GM18867 (cell line): ENCODE measurements around the gene ZNF319.
A peak's percentile ranks its signal among the peaks of the same experiment; 100 is the strongest.
"Not testable (repeated sequence)": the region's sequence is repeated elsewhere in the genome, so short reads cannot be mapped to it uniquely, and the experiment has no call there.

Experiments
- ATAC-seq: cut with Tn5 transposase; IDR thresholded peaks from one replicate; pipeline ENCODE4 v1.9.1; 2021; ENCODE audit warnings: mild to moderate bottlenecking, moderate library complexity; ENCODE audit not compliant: unreplicated experiment

Gene ZNF319

GRCh38 chr16:58022601-58023371 is 22.3 kb upstream of the ZNF319 start:
- no peak for ATAC-seq

DNA sequence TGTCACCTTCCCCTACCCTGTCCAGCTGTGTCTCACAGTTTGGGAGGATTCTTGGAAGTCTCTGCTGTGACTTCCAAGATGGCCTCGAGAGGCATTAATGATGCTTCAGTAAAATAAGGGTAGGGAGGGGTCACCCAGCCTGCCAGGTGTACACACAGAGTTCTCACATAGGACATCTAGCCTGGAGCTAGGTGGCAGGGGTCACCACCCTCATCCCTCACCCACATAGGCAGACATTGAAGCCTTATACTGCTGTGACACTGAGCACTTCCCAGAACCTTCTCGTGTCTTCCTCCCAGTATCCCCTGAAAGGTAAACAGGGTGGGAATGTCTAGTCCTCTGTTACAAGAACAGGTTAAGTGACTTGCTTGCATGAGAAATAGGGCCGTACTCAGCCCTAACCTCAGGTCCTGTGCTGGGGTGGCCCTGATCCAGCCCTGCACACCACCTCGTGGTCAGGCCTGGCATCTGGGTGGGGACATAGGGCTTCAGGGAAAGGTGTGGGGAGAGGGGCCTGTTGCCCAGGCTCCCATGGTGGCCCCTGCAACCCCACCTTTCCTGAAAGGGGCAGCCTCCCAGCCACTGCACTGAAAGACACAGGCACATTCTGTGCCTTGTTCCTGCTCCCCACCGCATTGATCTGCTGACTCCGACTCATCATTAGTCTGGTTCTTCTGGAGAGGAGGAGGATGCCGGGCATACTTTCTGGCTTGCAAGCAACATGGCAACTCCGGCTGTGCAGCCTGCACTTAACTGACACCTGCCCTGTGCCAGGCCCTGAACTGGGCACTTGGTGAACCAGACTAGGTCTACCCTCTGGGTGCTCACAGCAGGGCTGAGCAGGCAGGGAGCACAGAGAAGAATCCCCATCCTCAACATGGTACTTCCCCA is 21.4 kb upstream of the ZNF319 start:
- no peak for ATAC-seq

DNA sequence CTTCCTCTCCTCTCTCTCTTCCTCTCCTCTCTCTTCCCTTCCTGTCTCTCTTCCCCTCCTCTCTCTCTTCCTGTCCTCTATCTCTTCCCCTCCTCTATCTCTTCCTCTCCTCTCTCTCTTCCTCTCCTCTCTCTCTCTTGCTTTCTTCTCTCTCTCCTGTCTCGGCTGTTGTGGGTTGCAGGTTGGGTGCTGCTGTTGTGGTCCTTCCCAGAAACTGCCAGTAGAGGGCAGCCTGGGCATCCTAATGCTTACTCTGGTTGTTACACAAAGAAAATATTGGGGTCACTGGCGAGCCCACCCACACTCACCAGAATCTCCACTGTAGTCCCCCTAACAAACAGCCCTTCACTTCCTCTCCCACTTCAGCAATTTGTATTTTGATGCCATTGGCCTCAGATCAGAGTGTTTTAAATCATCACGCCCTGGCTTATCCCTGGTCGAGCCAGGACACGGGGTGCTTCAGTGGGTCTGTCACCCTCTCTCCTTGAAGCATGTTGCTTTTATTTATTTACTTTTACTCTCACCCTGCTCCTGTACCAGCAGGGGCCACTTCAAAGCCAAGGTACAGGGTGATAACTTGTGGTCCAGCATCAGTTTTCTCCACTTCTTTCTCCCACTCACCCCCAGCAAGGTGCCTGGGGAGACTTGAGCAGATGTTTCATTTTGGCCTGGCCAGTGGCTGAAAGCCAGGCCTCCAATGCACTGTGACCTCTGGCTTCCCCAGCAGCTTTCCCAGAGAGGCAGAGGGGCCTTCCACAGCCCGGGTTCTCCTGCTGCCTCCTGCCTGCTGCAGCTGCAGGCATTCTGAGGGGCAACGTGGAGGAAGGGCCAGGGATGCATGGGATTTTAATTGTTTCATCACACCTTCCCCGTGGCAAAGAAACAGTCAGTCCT is 20.4 kb upstream of the ZNF319 start:
- ATAC-seq: no peak

GRCh38 chr16:58019866-58020538 is 19.5 kb upstream of the ZNF319 start:
- no peak for ATAC-seq

- no peak for ATAC-seq
Measured at GRCh38 chr16:58018803-58019202, 18.3 kb upstream of the ZNF319 start.

- ATAC-seq: no peak
Measured at GRCh38 chr16:58016840-58017446, 16.5 kb upstream of the ZNF319 start.

DNA sequence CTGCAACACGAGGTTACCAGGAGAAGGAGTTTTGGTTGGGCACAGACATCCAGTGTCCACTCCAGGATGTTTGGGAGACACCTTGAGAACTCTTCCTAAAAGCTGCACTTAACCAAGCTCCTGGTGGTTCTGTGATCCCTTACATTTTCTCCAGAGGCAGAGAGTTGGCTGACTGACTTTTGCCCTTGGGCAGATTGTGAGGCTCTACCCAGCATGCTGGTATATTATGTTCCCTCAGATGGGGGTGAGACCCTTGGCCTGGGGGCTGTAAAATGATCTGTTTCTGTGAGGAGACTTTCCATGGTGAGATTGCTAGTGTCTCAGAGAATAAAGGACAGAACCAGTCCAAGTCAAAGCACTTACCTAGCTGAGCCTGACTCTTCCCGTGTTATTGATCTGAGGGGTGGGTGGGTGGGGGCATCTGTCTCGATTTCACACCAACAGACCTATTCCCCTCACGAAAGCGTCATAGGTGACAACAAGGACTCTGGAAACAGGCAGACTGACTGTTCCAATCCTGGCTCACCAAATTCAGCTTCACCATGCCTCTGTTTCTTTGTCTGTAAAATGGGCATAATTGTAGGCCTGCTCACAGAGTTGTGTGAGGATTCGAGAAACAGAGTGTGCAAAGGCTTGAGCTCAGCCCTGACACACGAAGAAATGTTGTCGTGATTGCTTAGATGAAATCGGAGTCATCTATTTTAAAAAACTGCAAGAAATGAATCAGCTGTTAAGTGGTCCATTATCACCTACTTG is 12.9 kb upstream of the ZNF319 start:
- no peak for ATAC-seq

DNA sequence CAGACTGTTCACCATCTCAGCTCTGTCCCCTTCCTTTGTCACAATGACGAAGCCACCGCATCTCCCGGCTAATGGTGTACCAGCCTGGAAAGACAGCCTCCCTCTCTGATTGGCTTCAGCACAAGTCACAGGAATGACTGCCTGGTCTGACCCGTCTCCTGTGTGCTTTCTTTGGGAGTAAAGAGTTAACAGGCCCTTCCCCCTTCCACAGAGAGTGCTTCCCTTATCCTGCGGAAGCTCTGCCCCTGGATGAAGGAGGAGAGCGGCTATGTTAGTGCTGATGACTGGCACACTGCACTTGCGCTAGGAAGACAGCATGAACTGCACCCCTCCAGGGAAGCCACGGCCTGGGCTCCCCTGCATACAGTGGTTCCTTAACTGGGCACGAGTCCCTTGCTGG is 12.0 kb upstream of the ZNF319 start:
- no peak for ATAC-seq

DNA sequence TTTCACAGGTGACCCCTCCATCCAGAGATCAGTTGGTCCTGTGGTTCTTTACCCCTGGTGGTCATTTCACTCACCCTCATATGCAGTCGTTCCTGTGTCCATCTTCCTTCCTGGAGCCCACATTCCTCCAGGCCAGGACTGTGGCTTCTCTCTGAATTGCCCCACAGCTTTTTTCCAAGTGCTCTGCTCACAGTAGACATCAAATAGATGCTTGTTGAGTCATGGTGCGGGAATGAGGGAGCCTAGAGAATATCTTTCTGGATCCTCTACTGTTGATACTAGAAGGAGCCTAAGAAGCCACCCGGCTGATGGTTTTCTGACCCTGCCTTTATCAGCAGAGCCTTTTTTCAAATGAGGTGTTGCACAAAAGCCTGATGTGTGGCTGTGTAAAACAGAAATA is 11.2 kb upstream of the ZNF319 start:
- no peak for ATAC-seq

GRCh38 chr16:58010886-58011285 is 10.4 kb upstream of the ZNF319 start:
- no peak for ATAC-seq

GRCh38 chr16:58009856-58010416 is 9.5 kb upstream of the ZNF319 start:
- ATAC-seq: no peak

DNA sequence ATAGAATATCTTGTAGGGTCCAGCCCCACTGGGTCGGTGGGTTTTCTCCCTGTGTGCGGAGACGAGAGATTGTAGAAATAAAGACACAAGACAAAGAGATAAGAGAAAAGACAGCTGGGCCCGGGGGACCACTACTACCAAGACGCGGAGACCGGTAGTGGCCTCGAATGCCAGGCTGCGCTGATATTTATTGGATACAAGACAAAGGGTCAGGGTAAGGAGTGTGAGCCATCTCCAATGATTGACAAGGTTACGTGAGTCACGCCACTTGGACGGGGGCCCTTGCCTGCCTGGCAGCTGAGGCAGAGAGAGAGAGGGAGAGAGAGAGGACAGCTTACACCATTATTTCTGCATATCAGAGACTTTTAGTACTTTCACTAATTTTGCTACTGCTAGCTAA is 4.3 kb upstream of the ZNF319 start:
- not testable (repeated sequence) for ATAC-seq

- ATAC-seq: no peak
Measured at GRCh38 chr16:58002936-58003335, 2.5 kb upstream of the ZNF319 start.

DNA sequence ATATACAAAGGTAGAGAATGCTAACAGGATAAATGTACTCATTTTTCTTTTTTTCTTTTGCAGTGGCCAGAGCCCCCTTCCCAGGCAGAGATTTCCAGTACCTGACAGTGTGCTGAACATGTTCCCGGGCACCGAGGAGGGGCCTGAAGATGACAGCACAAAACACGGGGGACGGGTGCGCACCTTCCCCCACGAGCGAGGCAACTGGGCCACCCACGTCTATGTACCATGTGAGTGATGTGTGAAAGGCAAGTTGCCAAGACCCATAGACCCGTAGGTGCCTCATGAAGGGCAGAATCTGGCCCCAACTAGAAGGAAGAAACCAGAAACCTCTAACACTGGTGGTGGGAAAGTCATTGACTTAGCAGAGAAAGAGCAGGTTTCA is 1.9 kb upstream of the ZNF319 start:
- no peak for ATAC-seq

DNA sequence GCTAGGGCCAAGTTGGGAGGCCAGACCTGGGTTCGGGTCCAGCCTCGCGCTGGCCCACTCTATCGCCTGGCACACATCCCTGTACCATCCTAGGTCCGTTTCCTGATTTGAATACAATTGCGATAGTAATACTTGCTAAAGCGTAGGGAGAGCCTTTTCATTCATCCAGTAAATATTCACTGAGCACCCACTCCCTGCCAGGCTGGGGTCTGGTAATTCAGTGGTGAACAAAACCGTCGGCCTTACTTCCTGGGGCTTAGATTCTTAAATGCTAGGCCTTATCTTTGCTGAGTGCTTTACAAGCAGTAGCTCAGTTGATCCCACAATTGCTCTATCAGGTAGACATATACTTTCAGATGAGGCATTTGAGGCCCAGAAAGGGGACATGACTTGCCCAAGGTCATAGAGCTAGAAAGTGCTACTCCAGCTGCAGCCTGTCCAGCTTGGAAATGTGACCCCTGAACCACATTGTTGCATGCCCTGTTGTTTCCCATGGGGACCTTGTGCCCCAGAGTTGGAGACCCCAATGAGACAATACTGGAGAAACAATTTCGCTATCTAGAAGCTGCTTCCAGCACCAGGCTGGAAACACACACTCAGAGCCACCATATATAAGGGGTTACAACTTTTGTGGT is 1.4 kb upstream of the ZNF319 start:
- ATAC-seq: no peak

GRCh38 chr16:58000706-58001676 is 519 bp upstream of the ZNF319 start, which contains the start of gene USB1:
TSS of gene USB1 (plus strand) at chr16:58001407. CDS start at chr16:58001484, 77 bp downstream.
- peak; percentile 76 for ATAC-seq

GRCh38 chr16:57999366-57999970 is 1.0 kb downstream of the ZNF319 start:
- ATAC-seq: no peak
